Fibroblast of lung (primary cell): ENCODE data around the gene ASPN.

Experiments used
- CTCF ChIP-seq, 2 donors: IDR thresholded peaks in 1 of 2; conservative IDR thresholded peaks in 1 of 2; 1 replicate in 1 of 2; 2 replicates in 1 of 2; pipeline ENCODE4 v1.5.1; 2011 to 2012; ENCODE audit warnings: low read length in 2 of 2, control low read depth in 1 of 2, inconsistent platforms in 1 of 2, low read depth in 1 of 2, mild to moderate bottlenecking in 1 of 2
- EZH2 ChIP-seq: IDR thresholded peaks from 2 replicates; pipeline ENCODE4 v1.5.1; 2012; ENCODE audit warnings: low read length, control low read depth, mild to moderate bottlenecking; ENCODE audit errors: missing control alignments

GRCh38 chr9:92440751-92441046, 41.6 kb downstream of the ASPN start:
- TF ChIP-seq CTCF (conservative IDR thresholded peaks at IDR 0.05 in 1 of 2, IDR thresholded peaks at IDR 0.05 in 1 of 2; ENCODE audit: low read depth in 1 of 2, low read length in 2 of 2): no peak
- TF ChIP-seq EZH2: no peak
